Measurements from ENCODE around the gene TNNT2.

The TNNT2 gene

GRCh38 chr1:201357211-201357610 lies 20.3 kb downstream of the TNNT2 start:
- no peak overlapping the region for H3K4me3 ChIP-seq (ENCODE audit: low read depth, low read length)
- TF ChIP-seq, protein P1, sequence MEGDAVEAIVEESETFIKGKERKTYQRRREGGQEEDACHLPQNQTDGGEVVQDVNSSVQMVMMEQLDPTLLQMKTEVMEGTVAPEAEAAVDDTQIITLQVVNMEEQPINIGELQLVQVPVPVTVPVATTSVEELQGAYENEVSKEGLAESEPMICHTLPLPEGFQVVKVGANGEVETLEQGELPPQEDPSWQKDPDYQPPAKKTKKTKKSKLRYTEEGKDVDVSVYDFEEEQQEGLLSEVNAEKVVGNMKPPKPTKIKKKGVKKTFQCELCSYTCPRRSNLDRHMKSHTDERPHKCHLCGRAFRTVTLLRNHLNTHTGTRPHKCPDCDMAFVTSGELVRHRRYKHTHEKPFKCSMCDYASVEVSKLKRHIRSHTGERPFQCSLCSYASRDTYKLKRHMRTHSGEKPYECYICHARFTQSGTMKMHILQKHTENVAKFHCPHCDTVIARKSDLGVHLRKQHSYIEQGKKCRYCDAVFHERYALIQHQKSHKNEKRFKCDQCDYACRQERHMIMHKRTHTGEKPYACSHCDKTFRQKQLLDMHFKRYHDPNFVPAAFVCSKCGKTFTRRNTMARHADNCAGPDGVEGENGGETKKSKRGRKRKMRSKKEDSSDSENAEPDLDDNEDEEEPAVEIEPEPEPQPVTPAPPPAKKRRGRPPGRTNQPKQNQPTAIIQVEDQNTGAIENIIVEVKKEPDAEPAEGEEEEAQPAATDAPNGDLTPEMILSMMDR (IDR thresholded peaks at IDR 0.05; ENCODE audit: low read depth, low read length): no peak
- DNase-seq (ENCODE audit: low read depth, low spot score): no peak
- in situ Hi-C loops (cut with HindIII; ENCODE audit: low sequenced_read_pairs): no loop called here

- in situ Hi-C loops (cut with HindIII; ENCODE audit: low sequenced_read_pairs): no loop called here
- TF ChIP-seq, protein P1 (IDR thresholded peaks at IDR 0.05; ENCODE audit: low read depth, low read length): no peak
- H3K4me3 ChIP-seq (ENCODE audit: low read depth, low read length): no peak overlapping the region
- no peak for DNase-seq (ENCODE audit: low read depth, low spot score)
Observed at GRCh38 chr1:201356701-201357100, 20.8 kb downstream of the TNNT2 start.

DNA sequence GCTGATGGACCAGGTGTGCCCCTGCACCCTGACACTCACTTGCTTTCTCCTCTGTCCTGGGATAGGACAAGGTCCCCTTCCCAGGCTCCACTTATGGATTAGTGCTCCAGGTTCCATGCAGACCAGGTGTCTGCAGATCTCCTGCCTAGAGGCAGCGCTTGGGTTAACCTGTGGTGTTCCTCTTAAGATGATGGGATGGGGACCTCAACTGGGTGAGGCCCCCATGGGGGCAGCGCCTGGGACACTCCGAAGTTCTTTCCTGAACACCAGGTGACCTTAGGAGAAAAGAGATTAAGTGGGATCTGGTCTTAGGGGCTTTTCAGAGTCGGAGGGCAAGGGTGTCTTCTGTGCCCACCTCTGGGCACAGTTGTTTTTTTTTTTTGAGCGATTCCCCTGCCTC lies 21.2 kb downstream of the TNNT2 start:
- no peak for DNase-seq (ENCODE audit: low read depth, low spot score)
- in situ Hi-C loops (cut with HindIII; ENCODE audit: low sequenced_read_pairs): no loop called here
- no peak overlapping the region for H3K4me3 ChIP-seq (ENCODE audit: low read depth, low read length)
- TF ChIP-seq, protein P1 (IDR thresholded peaks at IDR 0.05; ENCODE audit: low read depth, low read length): no peak

- TF ChIP-seq, protein P1 (IDR thresholded peaks at IDR 0.05; ENCODE audit: low read depth, low read length): no peak
- in situ Hi-C loops (cut with HindIII; ENCODE audit: low sequenced_read_pairs): no loop called here
- H3K4me3 ChIP-seq (ENCODE audit: low read depth, low read length): no peak overlapping the region
- no peak for DNase-seq (ENCODE audit: low read depth, low spot score)
Observed at GRCh38 chr1:201355471-201355870, 22.0 kb downstream of the TNNT2 start.

GRCh38 chr1:201354901-201355295 lies 22.6 kb downstream of the TNNT2 start:
- DNase-seq (ENCODE audit: low read depth, low spot score): no peak
- in situ Hi-C loops (cut with HindIII; ENCODE audit: low sequenced_read_pairs): no loop called here
- TF ChIP-seq, protein P1 (IDR thresholded peaks at IDR 0.05; ENCODE audit: low read depth, low read length): no peak
- no peak overlapping the region for H3K4me3 ChIP-seq (ENCODE audit: low read depth, low read length)

- no peak overlapping the region for H3K4me3 ChIP-seq (ENCODE audit: low read depth, low read length)
- DNase-seq (ENCODE audit: low read depth, low spot score): no peak
- TF ChIP-seq, protein P1 (IDR thresholded peaks at IDR 0.05; ENCODE audit: low read depth, low read length): no peak
- in situ Hi-C loops (cut with HindIII; ENCODE audit: low sequenced_read_pairs): no loop called here
Observed at GRCh38 chr1:201354151-201354900, 23.2 kb downstream of the TNNT2 start.

Data from astrocyte of the spinal cord (primary cell).